Midbrain (tissue), 1 donor: ENCODE measurements around the gene CCDC86.
A peak's percentile ranks its signal among the peaks of the same experiment; 100 is the strongest.
"Not testable (repeated sequence)": the region's sequence is repeated elsewhere in the genome, so short reads cannot be mapped to it uniquely, and the experiment has no call there.

ENCODE experiments used
- DNase-seq: peaks from one replicate; lab custom pipeline; 2025; lab: John Stamatoyannopoulos, UW

Gene CCDC86, protein sequence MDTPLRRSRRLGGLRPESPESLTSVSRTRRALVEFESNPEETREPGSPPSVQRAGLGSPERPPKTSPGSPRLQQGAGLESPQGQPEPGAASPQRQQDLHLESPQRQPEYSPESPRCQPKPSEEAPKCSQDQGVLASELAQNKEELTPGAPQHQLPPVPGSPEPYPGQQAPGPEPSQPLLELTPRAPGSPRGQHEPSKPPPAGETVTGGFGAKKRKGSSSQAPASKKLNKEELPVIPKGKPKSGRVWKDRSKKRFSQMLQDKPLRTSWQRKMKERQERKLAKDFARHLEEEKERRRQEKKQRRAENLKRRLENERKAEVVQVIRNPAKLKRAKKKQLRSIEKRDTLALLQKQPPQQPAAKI

DNA sequence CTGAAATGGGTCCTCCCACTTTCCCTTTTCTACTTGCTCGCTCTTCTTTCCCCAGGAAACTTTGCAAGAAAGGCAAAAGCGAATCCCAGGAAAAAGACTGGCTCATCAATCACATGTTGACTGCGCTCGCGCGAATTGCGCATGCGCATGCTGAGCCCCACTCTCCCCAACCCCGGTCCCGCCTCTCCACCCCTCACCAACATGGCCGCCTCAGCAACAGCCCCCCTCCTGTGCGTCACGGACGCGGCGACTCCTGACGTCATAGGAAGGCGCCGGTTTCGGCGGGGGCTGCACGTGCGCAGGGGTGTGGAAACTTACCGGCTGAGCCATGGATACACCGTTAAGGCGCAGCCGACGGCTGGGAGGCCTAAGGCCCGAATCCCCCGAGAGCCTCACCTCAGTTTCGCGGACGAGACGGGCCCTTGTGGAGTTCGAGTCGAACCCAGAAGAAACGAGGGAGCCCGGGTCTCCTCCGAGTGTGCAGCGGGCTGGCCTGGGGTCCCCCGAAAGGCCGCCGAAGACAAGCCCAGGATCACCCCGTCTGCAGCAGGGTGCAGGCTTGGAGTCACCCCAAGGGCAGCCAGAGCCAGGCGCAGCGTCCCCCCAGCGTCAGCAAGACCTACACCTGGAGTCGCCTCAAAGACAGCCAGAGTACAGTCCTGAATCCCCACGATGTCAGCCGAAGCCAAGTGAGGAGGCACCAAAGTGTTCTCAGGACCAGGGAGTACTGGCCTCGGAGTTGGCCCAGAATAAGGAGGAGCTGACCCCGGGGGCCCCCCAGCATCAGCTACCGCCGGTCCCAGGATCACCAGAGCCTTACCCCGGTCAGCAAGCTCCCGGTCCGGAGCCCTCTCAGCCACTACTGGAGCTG is at the start of gene CCDC86:
Gene CCDC86, plus strand, starts transcription at position 317 of the 871 bp plus-strand sequence. Its CDS starts 12 bp downstream, at position 329.
- DNase-seq: peak; percentile 96

DNA sequence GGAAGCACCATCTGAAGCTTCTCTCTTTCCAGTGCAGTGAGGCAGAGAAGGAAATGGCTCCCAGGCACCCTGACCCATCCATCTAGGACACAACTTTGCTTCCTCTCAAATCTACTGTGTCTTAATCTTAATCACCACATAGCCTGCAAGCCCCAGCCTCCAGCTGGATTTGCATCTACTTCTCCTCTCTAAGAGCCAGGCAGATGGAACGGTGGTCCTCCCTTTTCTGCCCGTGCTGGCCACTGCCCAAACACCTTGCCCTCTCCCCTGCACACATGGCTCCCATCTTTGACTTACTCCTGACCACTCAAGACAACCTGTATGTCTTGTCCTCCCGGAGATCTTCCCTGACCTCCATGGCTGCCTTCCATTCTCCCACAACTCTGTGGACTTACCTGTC is 49.4 kb upstream of the CCDC86 start:
- no peak for DNase-seq

DNA sequence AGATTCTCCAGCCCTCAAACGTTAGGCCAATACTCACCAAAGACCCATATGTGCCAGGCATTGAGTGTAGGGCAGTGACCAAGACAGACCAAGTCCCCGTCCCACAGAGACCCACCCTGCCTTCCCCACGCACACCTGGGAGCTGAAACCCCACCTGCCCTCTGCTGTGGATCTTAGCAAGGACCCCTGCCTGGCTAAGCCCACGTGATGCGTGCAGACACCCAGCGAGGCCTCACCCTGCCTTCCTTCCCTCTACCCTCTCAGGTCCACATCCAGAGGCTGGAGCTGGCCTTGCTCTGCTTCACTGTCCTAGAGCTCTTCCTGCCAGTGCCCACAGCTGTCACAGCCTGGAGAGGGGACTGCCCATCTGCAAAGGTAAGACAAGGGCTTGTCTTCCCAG is 46.6 kb upstream of the CCDC86 start:
- DNase-seq: no peak

DNA sequence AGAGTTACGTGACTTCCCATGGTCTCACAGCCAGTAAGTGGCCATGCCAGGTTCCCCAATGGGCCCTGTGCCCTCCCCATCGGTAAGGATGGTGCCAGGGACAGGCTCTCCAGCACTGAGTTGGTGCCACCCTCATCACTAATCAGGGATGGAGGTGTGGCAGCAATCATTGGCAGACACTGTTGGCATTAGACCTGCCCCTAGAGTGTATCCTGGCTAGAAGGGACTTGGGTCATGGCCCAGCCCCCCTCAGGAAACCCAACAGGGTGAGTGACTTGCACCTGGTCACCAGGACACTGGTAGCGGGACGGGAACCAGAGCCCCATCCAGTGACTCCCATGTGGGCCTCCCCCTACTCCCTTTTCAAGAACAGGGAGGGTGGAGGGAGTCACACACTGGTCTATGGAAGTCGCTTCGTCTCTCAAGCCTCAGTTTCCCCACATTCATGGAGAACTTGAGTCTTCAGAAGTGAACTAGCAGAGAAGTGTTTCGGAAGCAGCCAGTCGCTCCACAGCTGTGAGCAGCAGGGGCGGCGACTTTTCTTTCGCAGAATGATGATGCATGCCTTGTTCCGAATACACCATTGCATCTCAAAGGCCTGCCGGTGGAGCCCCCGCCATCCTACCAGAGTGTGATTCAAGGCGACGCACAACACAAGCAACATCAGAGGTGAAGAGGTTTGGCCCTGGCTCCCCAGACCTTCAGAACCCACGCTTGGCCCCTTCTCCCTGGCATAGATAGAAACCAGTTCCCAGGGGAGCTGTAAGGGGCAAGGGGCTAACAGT is 43.9 kb upstream of the CCDC86 start:
- no peak for DNase-seq

DNA sequence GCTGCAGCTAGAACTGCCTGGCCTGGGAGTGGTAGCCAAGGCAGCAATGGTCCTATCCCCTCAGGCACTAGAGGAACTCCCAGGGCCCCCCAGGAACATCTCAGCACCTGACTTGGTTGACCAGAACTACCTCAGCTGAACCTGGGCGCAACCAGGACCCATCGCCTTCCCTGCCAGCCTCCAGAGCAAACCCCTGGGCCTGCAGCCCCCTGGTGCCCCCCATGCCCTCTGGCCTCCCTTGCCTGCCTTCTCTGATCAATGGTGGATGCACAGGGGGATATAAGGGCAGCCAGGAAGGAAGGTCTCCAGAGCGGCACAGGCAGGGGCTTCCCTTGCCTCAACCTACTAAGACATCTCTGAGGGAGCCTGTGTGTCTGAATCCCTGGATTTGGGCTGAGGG is 43.3 kb upstream of the CCDC86 start:
- no peak for DNase-seq

DNA sequence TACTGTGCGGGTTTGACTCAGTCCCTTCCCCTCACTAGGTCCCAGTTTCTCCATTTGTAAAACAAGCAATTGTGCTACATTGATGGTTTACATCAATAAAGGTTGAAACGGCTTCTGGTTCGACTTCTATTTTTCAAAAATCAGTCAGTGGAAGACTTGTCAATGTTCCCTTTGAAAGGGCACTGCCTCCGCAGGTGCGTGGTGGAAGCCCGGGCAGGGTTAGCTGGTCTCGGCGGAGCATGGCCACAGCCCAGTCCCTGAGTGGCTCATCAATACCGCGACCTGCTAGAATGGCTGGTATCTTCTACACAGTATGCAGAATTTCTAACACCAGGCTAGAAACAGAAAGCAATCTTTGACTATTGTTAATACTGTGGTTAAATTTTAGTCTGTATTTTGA is 40.7 kb upstream of the CCDC86 start:
- DNase-seq: no peak

DNA sequence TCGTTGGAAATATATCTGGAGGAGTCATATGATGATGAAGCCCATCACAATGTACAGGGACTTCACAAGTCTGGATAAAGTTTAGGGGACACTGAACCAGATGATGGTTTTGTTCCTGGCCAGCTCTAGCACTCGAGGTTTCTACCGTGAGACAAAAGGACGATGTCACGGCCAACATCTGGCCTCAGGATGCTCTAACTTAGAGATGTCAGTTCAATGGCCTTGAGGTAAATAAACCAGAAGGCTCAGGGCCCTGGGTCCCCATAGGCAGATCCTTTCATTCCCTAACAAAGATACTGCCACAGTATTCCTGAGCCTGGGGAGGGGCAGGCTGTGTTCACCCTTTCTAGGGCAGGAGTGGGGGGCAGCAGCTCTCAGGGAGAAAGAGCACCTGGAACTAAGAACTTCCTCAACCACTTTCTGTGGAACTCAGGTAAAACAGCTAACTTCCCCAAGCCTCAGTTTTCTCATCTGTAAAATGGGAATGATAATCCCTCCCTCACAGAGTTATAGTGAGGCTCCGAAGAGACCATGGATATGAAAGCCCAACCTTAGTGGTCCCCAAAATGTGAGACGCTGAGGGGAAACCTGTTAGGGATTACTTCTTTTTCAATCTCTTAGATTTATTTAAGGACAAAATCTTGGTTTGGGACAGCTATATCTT is 38.5 kb upstream of the CCDC86 start:
- DNase-seq: no peak

DNA sequence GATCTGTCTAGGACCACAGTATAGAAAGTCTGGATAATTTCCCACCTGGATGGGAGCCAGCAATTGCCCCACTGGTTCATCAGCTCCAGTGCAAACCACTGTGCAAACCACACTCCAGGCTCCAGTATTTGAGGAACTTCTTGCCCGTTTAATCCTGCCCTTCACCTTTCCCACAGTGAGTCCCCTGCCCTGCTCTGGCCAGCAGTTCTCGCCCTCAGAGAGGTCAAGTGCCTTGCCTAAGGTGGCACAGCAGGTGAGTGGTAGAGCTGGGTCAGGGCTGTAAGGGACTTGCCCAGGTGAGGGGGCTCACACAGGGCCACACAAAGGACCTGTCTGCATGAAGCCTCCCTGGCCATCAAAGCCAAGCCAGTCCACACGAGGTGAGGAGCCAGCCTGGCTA is 32.7 kb upstream of the CCDC86 start:
- DNase-seq: no peak

DNA sequence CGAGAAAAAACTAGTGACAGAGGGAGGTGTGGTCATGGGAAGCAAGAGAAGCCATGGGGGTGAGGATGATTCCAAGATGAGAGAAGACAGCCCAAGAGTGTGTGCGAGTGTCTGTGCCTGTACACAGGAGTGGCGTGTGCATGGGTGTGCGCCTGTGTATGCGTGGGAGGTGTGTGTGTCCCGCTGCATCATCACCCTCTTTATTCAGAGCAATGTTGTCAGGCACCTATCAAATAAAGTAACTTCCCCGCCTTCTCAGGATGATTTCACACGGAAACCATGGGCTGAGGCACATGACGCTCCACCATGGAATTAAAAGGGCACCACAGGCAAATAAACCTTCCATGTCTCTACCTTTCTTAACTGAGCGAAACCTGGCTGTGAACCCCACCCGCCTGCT is 32.2 kb upstream of the CCDC86 start:
- no peak for DNase-seq

DNA sequence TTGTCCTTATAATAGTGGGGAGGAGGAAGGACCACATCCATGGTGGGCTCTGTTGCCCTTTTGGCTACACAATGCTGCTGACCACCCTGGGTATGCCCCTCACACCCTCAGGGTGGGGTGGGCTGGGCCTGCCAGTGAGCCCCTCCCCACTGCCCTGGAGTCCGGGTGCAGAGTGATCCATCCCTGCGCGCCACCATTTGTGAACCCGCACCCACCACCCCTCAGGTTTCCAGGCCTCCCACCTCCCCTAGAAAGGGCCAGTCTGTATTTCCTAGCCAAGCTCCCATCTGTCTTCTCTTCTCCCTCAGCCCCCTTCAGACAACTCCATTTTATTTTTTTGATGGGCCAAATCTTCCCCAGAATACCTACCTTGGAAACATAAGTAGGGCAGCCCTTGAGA is 31.8 kb upstream of the CCDC86 start:
- DNase-seq: no peak

DNA sequence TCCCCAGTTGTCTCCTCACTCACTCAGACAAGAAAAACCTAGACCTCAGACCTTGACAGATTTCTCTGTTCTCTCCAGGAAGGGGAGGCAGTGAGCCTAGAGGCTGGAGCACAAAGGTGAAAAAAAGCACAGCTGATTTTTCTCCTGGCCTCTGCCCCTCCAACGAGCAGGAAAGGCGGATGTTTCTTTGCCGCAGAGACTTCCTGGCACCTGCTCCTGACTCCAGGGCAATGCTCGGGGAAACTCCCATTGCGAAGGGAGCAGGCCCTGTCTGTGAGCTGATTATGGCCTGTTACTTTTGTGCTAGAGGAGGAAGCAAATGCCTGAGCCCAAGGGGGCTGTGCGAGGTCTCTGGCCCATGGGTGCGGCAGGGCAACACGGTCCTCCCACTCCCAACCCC is 31.3 kb upstream of the CCDC86 start:
- no peak for DNase-seq

DNA sequence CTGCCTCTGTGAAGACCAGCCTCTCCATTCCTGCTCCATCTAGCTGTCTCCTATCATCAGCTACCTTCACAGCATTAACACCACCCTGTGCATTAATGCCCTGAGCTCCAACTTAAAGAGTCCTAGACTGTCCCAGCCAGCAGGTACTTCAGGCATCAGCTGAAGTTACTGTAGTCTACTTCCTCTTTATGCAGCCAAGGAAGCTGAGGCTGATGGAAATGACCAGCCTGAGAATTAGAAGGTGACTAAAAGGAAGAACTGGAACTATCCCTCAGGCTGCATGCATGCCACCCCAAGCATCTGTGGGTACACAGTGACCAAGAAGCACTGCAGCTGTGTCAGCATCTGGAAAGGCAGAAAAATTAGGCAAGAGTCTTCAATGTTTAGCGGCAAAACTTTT is 28.6 kb upstream of the CCDC86 start:
- DNase-seq: no peak

DNA sequence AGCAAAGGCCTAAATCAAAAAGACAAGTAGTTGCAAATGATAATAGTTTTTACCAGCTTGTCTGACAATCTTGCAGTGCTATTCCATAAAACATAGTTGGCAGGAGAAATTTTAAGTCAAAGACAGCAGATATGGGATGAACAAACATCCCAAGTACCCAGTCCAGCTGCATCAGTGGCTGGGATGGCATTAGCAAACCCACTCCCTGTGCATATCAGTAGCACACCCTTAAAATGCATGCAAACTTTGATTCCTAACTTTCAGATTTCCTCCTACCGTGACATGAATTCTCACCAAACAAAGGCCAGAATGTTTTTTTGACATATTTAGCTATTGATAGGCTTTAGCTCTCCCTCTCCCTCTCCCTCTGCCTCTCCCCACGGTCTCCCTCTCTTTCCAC is 27.8 kb upstream of the CCDC86 start:
- DNase-seq: no peak

DNA sequence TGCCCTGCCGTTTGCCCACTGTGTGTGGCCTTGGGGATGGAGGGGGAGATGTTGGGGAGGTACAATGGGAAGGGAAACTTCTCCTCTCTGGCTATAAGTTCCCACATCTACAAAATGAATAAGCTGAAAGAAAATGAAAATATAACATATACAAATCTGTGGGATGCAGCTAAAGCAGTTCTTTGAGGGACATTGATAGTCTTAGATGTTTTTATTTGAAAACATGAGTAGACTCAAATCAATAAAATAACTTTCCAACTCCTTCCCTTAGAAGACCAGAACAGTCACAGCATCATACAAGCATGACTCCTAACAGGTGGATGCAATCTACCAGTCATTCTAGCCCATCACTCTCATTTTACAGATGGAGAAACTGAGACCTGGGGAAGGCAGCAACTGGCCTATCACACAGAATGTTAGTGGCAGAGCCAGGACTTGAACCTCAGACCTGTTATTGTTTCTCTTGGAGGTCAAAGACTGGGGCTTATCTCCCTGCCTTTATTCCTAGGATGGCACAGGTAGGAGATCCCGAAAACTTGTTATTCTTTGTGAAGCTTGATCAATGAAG is 25.2 kb upstream of the CCDC86 start:
- no peak for DNase-seq

DNA sequence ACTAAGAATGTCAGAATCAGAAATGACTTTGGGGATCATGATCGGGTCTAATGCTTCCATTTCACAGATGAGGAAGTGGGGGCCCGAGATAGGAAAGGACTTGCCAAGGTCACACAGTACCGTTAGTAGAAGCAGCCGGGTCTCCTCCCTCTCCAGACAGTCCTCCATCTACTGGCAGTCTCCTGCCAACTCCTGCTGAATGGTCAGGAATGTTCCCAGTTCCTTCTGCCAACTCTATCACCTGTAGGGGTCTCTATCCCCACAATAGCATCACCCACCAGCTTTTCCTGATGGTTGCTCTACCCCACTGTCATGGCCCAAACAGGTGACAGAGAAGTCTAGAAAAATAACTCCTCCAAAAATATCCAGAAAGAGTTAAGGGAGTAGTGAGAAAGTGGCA is 23.9 kb upstream of the CCDC86 start:
- no peak for DNase-seq

DNA sequence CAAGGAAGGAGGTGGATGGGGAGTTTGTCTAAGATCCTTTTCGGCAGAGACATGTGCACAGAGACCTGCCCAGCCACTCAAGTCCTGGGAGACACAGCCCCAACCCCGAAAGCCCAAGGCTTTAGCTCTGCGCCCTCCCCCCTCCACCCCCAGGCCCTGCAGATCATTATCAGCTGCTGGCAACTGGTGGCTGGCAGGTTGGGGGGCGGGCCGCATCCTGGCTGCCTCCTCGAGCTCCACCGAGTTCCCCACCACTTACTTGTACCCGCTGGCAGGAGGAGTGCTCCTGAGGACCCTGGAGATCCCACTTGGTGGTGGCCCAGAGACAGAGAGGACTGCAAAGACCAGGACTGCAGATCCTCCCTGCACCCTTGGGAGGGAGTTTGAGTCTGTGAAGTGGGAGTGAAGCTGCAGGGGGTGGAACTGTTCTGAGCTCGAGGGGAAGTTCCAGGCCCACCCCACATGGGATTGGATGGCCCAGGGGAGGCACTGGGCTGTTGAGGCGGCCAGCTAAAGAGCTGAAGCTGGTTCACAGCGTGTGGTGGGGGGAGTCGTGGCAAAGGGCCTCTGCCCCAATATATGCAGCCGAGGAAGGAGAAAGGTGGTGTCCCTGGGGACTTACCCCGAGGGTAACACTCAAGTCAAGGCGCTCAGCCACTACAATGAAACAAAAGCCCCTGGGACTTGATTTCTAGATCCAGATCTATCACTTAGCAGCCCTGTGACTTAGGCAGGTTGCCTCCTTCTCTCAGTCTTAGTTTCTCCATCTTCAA is 19.9 kb upstream of the CCDC86 start:
- no peak for DNase-seq

DNA sequence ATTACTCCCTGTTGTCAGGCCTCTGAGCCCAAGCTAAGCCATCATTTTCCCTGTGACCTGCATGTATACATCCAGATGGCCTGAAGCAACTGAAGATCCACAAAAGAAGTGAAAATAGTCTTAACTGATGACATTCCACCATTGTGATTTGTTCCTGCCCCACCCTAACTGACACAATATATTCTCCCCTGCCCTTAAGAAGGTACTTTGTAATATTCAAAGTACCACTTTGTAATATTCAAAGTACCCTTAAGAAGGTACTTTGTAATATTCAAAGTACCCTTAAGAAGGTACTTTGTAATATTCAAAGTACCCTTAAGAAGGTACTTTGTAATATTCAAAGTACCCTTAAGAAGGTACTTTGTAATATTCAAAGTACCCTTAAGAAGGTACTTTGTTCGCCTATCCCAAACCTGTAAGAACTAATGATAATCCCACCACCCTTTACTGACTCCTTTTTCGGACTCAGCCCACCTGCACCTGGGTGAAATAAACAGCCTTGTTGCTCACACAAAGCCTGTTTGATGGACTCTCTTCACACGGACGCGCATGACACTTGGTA is 18.1 kb upstream of the CCDC86 start:
- DNase-seq: not testable (repeated sequence)

DNA sequence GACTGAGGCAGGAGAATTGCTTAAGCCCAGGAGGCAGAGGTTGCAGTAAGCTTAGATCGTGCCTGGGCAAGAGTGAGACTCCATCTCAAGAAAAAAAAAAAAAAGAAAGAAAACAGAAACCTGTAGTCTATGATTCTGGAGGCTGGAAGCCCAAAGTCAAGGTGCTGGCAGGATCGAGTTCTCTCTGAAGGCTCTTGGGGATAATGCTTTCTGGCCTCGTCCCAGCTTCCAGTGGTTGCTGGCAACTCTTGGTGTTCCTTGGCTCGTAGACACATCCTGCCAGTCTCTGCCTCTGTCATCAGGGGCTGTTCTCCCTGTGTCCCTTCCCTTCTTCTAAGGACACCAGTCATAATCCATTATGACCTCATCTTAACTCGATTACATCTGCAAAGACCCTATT is 16.8 kb upstream of the CCDC86 start:
- DNase-seq: no peak

DNA sequence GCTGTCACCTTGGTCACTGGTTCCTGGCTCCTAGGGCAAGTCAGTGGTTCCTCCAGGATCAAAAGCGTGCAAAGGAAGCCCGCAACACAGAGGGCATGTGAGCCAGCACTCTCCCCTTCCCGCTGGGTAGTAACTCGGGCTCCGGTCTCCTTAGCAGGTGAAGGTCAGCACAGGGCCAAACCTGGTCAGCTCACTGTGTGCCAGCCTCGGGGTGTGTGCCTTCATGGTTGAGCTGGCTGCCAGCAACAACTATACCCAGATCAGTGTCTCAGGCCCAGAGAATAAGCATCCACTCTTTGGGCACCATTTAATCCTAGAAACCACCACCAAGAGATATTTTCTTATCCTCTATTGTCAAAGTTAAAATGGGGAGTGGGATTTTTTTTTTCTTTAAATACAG is 16.1 kb upstream of the CCDC86 start:
- no peak for DNase-seq

DNA sequence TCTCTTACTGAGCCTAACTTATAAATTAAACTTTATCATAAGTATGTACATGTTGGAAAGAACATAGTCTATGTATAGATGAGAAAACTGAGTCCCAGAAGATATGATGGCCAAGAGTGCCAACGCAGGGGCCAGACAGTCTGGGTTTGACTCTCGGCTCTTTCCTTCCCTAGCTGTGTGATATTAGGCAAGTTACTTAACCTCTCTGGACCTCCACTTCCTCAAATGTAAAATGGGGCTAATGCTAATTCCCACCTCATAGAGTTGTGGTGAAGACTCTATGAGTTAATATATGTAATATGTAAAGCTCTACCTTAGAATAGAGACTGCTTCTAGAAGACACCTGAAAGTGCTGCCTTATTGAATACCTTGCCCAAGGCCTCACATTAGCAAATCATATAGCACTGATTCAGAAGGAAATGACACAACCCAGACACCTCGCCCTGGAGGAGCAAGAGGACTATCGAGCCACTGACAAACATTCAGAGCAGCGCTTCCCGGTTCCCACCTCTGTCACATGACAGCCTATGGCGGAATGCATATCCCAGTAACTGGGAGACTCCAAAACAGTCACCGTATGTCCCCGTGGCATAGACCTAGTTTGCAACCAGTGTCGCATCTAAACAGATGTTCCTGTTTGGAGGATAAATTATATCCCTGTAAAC is 11.3 kb upstream of the CCDC86 start:
- no peak for DNase-seq
